IPS-NIHi11 (cell line): ENCODE results near the gene ZDHHC21.

ENCODE experiments used
- DNase-seq: peaks from one replicate; pipeline ENCODE4 v3.0.0; 2012; ENCODE audit warnings: mixed read lengths, low spot score

Gene ZDHHC21

GRCh38 chr9:14616188-14616982 is 76.8 kb downstream of the ZDHHC21 start:
- peak; percentile 26 for DNase-seq

GRCh38 chr9:14608540-14608939 is 84.7 kb downstream of the ZDHHC21 start:
- DNase-seq = no peak

DNA sequence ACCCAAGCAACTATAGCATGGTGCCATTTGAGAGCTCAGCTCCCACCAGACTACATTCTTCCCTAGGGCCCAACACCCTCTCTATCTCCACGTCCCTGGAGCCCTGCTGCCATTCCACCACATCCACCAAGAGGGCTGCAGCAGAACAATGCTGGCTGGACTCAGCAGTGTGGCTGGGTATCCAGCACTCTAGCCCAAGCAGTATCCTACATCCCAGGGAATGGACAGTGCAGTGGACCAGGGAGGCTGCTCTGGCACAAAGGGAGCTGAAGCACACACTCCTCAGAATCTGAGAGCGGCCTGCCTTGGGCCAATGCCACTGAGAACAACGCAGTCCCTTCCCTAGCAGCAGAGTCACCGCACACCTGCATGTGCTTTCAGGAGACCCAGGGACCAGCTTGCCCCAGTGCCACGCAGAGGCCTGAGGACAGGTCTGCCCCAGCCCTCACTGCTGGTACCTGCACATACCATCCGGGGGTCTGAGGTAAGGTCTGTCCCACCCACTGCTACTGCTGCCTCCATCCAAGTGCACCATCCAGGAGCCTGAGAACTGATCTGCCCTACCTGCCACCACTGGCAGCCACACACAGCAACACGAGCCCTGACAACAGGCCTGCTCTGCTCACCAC is 95.9 kb downstream of the ZDHHC21 start:
- DNase-seq = no peak

DNA sequence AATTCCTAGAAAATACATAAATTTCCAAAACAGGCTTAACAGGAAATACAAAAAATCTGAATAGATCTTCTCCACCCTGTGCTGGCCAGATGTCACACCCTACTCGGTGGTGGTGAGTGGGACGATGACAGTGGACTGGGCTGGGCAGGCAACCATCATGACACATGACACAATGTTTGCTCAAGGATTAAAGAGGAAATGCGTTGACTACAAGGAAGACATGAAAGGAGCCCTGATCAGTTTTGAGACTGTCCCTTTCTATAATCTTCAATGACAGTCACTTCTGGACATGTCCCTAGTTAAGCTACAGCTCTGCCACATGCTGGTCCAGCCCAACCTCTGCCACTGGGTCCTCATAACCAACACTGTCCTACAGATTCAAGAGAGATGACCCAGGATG is 99.8 kb downstream of the ZDHHC21 start:
- DNase-seq = no peak

GRCh38 chr9:14591411-14591810 is 101.8 kb downstream of the ZDHHC21 start:
- no peak for DNase-seq

GRCh38 chr9:14585730-14586473 is 107.3 kb downstream of the ZDHHC21 start:
- no peak for DNase-seq

GRCh38 chr9:14584571-14584970 is 108.7 kb downstream of the ZDHHC21 start:
- no peak for DNase-seq

GRCh38 chr9:14578030-14578429 is 115.2 kb downstream of the ZDHHC21 start:
- no peak for DNase-seq

- no peak for DNase-seq
These were observed 119.1 kb downstream of the ZDHHC21 start for GRCh38 chr9:14574173-14574572.

- no peak for DNase-seq
These were observed 119.9 kb downstream of the ZDHHC21 start for GRCh38 chr9:14573319-14573718.

DNA sequence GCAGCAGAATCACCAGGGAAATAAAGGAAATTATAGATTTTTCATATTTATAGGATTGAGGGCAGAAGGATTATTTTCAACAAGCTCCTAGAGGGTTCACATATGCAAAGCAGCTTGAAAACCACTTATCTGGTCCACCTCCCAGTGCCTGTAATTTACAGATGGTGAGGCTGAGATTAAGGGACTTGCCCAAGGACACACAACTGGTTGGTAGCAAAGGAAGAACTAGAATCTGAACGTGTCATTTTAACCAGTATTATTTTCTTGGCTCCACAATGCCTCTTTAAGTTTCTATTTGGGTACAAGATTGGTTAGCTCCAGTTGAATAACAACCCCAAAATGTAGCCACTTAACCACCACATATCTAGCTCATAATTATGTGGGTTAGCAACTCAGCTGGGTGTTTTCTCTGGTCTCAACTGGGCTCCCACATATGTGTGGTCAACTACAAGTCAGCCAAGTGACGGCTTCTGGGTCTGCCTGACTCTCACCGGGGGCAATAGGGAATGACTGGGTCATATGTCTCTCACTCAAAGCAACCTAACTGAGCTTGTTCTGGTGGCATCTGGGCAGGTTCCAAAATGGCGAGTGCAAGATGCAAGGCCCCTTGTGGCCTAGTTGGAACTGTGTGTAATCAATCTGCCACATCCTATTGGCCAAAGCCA is 127.7 kb downstream of the ZDHHC21 start:
- DNase-seq = no peak

GRCh38 chr9:14563902-14564624 is 129.2 kb downstream of the ZDHHC21 start:
- no peak for DNase-seq

DNA sequence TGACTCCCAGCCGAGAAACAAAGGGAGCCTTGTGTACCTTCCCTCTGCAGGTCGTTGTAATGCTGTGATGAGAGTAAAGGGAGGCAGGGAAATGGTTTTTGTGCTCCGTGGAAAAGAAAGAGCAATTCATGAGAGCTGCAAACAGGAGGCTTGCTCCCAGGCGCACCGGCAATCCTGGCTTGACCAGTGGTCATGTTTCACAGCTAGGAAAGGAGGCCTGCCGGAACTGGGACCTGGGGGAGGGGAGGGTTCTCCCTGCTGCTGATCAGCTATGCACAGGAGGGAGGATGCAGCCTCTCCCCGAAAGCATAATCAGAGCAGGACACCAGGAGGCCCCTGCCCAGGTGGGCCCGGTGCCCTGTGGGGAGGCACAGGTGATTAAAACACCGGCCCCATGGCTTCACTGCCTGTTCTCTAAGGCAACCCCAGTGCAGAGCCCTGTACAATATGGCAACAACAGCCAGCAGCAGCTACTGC is 131.3 kb downstream of the ZDHHC21 start:
- peak; percentile 37 for DNase-seq
